Measurements from ENCODE around the gene KLF5.

- no peak for TF ChIP-seq CTCF (IDR thresholded peaks at IDR 0.05 in 8 of 11, conservative IDR thresholded peaks at IDR 0.05 in 3 of 11)
- no peak for TF ChIP-seq POLR2A (IDR thresholded peaks at IDR 0.05)
Measured at GRCh38 chr13:73109969-73110368, 51.2 kb downstream of the KLF5 start.

All from spleen (tissue), 7 donors.